Measurements from ENCODE around the gene DKC1.

The DKC1 gene

DNA sequence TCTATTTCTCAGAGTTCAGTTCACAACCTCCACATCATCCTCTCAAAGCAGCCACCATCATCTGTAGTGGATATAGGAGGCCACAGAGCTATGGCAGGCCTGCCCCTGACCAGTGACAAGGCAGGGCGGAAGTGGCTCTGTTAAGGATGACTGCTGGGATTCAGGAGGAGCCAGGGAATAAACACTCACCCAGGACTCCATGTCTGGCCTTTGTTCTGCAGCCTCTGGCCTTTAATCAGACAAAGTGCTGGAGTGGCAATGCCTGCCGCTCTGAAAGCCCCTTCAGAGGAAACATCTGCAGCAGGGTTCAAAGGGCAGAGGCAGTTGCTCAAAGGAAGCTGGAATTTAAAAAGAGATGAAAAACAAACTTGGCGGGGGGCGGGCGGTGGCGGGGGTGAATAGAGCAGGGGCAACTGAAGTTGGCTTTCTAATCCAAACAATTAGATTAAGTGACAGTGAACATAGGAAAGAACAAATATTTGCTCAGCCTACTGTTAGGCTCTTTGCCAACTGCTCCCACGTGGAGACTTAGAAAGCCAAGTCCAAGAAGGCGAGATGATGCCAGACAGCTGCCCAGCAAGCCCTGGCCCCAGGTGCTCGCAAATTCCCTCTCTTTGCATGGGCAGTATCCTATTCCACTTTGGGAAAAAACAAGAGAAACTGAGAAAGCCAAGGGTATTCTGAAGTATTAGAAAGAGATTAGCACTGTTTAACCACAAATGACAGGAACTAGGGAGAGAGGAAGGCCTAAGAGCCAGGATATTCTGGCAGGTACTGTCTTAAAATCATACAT, 37.1 kb downstream of the DKC1 start (continued):
- TF ChIP-seq YY2 (tag by site-specific recombination; IDR thresholded peaks at IDR 0.05) (no peak), SP7 (tag by site-specific recombination; IDR thresholded peaks at IDR 0.05) (peak; percentile 27), ZNF600 (tag by site-specific recombination; IDR thresholded peaks at IDR 0.05) (peak; percentile 57), ZNF837 (tag by site-specific recombination; IDR thresholded peaks at IDR 0.05) (no peak), TCF7L2 (IDR thresholded peaks at IDR 0.05; ENCODE audit: borderline replicate concordance, low read depth, low read length) (peak; percentile 58), ZNF335 (tag by site-specific recombination; conservative IDR thresholded peaks at IDR 0.05) (peak; percentile 39; the same call in 1 of the 2 replicates), ZFP69B (tag by site-specific recombination; IDR thresholded peaks at IDR 0.05) (no peak), ZNF354C (tag by site-specific recombination; IDR thresholded peaks at IDR 0.05; ENCODE audit: borderline replicate concordance, low read depth) (no peak), ZNF473 (tag by site-specific recombination; IDR thresholded peaks at IDR 0.05) (no peak), ZNF114 (tag by site-specific recombination; IDR thresholded peaks at IDR 0.05) (no peak), ZNF132 (tag by site-specific recombination; IDR thresholded peaks at IDR 0.05; ENCODE audit: borderline replicate concordance) (no peak), ZSCAN16 (tag by site-specific recombination; IDR thresholded peaks at IDR 0.05) (no peak), WT1 (tag by site-specific recombination; IDR thresholded peaks at IDR 0.05) (peak; percentile 41; the same call in 1 of the 2 replicates), REPIN1 (tag by site-specific recombination; IDR thresholded peaks at IDR 0.05; ENCODE audit: low read depth) (no peak), ZNF670 (tag by site-specific recombination; IDR thresholded peaks at IDR 0.05; ENCODE audit: low read depth) (no peak), GLIS2 (tag by site-specific recombination; IDR thresholded peaks at IDR 0.05) (peak; percentile 40; the same call in 1 of the 2 replicates), HOXC10 (CRISPR knock-in tag; IDR thresholded peaks at IDR 0.05) (0 out of 2 replicates have a peak, but pooled peaks have one; percentile 63), OSR2 (tag by site-specific recombination; IDR thresholded peaks at IDR 0.05) (peak; percentile 98), YY1 (tag by site-specific recombination; IDR thresholded peaks at IDR 0.05) (0 out of 2 replicates have a peak, but pooled peaks have one; percentile 33), ZNF146 (tag by site-specific recombination; IDR thresholded peaks at IDR 0.05) (peak; percentile 61; the same call in 1 of the 2 replicates), KLF16 (tag by site-specific recombination; IDR thresholded peaks at IDR 0.05) (no peak), ZBTB20 (tag by site-specific recombination; IDR thresholded peaks at IDR 0.05) (0 out of 2 replicates have a peak, but pooled peaks have one; percentile 22), ZNF211 (tag by site-specific recombination; IDR thresholded peaks at IDR 0.05; ENCODE audit: low read depth) (no peak), ZNF677 (tag by site-specific recombination; IDR thresholded peaks at IDR 0.05) (no peak)
- TF ChIP-seq, protein P1, sequence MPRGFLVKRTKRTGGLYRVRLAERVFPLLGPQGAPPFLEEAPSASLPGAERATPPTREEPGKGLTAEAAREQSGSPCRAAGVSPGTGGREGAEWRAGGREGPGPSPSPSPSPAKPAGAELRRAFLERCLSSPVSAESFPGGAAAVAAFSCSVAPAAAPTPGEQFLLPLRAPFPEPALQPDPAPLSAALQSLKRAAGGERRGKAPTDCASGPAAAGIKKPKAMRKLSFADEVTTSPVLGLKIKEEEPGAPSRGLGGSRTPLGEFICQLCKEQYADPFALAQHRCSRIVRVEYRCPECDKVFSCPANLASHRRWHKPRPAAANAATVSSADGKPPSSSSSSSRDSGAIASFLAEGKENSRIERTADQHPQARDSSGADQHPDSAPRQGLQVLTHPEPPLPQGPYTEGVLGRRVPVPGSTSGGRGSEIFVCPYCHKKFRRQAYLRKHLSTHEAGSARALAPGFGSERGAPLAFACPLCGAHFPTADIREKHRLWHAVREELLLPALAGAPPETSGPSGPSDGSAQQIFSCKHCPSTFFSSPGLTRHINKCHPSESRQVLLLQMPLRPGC (tag by site-specific recombination; IDR thresholded peaks at IDR 0.05): no peak
- TF ChIP-seq, protein P2, sequence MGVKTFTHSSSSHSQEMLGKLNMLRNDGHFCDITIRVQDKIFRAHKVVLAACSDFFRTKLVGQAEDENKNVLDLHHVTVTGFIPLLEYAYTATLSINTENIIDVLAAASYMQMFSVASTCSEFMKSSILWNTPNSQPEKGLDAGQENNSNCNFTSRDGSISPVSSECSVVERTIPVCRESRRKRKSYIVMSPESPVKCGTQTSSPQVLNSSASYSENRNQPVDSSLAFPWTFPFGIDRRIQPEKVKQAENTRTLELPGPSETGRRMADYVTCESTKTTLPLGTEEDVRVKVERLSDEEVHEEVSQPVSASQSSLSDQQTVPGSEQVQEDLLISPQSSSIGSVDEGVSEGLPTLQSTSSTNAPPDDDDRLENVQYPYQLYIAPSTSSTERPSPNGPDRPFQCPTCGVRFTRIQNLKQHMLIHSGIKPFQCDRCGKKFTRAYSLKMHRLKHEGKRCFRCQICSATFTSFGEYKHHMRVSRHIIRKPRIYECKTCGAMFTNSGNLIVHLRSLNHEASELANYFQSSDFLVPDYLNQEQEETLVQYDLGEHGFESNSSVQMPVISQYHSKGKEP (tag by site-specific recombination; IDR thresholded peaks at IDR 0.05): 0 out of 2 replicates have a peak, but pooled peaks have one; percentile 34
- TF ChIP-seq, protein P3, sequence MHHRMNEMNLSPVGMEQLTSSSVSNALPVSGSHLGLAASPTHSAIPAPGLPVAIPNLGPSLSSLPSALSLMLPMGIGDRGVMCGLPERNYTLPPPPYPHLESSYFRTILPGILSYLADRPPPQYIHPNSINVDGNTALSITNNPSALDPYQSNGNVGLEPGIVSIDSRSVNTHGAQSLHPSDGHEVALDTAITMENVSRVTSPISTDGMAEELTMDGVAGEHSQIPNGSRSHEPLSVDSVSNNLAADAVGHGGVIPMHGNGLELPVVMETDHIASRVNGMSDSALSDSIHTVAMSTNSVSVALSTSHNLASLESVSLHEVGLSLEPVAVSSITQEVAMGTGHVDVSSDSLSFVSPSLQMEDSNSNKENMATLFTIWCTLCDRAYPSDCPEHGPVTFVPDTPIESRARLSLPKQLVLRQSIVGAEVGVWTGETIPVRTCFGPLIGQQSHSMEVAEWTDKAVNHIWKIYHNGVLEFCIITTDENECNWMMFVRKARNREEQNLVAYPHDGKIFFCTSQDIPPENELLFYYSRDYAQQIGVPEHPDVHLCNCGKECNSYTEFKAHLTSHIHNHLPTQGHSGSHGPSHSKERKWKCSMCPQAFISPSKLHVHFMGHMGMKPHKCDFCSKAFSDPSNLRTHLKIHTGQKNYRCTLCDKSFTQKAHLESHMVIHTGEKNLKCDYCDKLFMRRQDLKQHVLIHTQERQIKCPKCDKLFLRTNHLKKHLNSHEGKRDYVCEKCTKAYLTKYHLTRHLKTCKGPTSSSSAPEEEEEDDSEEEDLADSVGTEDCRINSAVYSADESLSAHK (tag by site-specific recombination; IDR thresholded peaks at IDR 0.05): 0 out of 2 replicates have a peak, but pooled peaks have one; percentile 48
- TF ChIP-seq, protein P4, sequence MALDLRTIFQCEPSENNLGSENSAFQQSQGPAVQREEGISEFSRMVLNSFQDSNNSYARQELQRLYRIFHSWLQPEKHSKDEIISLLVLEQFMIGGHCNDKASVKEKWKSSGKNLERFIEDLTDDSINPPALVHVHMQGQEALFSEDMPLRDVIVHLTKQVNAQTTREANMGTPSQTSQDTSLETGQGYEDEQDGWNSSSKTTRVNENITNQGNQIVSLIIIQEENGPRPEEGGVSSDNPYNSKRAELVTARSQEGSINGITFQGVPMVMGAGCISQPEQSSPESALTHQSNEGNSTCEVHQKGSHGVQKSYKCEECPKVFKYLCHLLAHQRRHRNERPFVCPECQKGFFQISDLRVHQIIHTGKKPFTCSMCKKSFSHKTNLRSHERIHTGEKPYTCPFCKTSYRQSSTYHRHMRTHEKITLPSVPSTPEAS (tag by site-specific recombination; IDR thresholded peaks at IDR 0.05): no peak
- TF ChIP-seq, protein P5, sequence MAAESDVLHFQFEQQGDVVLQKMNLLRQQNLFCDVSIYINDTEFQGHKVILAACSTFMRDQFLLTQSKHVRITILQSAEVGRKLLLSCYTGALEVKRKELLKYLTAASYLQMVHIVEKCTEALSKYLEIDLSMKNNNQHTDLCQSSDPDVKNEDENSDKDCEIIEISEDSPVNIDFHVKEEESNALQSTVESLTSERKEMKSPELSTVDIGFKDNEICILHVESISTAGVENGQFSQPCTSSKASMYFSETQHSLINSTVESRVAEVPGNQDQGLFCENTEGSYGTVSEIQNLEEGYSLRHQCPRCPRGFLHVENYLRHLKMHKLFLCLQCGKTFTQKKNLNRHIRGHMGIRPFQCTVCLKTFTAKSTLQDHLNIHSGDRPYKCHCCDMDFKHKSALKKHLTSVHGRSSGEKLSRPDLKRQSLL (tag by site-specific recombination; IDR thresholded peaks at IDR 0.05): no peak
- TF ChIP-seq, protein P6, sequence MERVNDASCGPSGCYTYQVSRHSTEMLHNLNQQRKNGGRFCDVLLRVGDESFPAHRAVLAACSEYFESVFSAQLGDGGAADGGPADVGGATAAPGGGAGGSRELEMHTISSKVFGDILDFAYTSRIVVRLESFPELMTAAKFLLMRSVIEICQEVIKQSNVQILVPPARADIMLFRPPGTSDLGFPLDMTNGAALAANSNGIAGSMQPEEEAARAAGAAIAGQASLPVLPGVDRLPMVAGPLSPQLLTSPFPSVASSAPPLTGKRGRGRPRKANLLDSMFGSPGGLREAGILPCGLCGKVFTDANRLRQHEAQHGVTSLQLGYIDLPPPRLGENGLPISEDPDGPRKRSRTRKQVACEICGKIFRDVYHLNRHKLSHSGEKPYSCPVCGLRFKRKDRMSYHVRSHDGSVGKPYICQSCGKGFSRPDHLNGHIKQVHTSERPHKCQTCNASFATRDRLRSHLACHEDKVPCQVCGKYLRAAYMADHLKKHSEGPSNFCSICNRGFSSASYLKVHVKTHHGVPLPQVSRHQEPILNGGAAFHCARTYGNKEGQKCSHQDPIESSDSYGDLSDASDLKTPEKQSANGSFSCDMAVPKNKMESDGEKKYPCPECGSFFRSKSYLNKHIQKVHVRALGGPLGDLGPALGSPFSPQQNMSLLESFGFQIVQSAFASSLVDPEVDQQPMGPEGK (tag by site-specific recombination; IDR thresholded peaks at IDR 0.05): peak; percentile 54; the same call in 1 of the 2 replicates
